HCEC 1CT (cell line): ENCODE measurements around the gene CHN1.

ENCODE experiments used
- DNase-seq: peaks from one replicate; pipeline ENCODE4 v3.0.0-alpha.2; 2017

The CHN1 gene

DNA sequence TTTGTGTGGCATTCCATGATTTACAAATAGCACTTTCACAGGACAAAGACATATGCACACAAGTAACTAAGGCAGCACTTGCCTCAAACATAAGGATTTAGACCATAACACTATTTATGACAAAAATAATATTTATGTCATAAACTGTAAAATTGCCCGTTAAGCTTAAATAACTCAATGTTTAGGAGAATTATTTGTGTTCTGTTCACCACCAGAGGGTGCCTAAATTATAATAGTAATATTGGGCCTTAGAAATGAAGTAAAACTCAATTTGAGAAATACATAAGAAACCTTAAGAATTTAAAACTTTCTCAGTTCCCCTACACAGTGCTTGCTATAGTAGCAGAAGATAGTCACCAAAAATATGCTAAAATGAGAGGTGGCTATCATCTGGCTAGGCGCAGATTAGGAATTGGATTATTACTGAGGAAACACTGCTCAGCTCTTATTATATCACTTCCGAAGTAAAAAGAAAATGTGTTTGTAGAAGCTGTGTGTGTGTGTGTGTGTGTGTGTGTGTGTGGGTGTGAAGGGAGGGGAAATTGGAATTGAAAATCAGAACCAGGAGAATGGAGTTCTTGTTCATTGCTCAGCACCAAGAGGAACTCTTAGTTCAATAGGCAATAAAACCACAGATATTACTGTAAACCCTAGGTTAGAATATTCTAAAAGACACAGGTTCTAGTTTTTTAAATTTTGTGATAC, 4.9 kb upstream of the CHN1 start:
- DNase-seq = no peak

DNA sequence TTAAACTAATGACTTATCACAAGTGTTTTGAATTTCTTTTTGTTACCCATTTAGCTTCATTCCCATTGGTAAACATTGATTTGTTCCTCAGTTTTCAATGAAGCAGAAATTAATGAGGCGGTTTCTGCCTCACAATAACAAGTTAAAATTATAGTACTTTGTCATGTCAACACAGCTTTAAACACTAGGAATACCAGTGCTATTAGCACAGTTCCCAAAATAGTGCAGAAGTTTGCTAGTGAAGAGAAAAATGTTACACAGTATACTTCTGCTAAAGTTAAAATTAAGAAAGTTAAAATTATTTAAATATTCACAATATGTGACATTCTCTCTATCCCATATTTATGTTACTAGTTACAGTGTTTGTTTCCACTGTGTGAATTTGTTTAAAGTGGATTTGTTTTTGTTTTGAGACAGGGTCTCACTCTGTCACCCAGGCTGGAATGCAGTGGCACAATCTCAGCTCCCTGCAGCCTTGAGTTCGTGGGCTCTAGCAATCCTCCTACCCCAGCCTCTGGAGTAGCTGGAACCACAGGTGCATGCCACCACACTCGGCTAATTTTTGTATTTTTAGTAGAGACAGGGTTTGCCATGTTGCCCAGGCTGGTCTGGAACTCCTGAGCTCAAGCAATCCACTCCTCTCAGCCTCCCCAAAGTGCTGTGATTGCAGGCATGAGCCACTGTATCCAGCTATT, 3.8 kb upstream of the CHN1 start:
- DNase-seq = no peak

GRCh38 chr2:175008009-175008408, 2.8 kb upstream of the CHN1 start:
- DNase-seq = no peak

GRCh38 chr2:175007510-175007909, 2.3 kb upstream of the CHN1 start:
- DNase-seq = no peak

- DNase-seq = no peak
Measured at GRCh38 chr2:175006281-175006680, 1.1 kb upstream of the CHN1 start.

- DNase-seq = no peak
Measured at GRCh38 chr2:175005733-175006264, 618 bp upstream of the CHN1 start.

DNA sequence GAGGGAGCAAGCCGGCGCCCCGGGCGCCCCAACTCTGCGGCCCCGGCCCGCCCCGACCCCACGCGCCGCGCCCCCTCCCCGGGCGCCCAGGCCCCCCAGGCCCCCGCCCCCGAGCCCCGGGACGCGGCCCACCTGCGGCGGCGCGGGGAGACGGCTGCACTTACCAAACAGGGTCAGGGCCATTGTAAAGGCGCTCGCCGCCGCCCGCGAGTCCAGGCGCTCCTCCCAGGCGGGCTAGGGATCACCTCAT, 526 bp downstream of the CHN1 start:
- DNase-seq = peak; percentile 23

DNA sequence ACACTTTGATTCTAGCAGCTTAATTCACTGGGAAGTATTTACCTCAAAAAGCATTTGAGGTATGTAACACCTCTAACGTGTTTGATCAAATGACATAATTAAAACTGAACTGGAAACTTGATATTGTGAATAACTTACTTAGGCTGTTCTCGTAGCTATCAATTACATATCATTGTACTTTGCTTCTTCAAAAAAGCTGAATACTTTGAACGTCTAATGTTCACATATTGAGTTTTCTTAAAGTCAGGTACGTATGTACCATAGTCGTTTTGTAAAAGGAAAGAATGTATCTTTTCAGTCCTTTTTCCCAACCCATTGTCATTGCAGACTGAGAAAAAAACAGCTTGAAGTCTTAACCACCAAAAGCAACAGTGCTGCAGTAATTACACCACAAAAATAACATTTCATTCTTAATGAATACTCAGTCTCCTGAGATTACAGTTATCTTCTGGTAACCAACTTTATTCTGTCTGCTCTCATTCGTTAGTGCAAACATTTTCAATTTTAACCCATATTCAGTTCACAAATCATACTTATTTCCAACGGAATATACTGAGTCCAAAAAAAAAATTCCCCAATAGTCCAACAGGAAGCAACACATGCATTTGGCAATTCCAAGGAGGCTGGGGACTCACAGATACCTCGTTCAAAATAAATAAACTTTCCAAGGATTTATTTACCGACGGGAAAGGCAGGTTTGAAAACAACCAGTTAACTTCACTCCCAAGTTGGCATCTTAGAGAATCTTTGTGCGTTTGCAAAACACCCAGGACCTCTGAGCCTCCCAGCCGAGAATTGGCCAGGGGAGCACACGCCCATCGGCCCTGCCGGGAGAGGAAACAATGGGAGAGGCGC, 1.1 kb downstream of the CHN1 start:
- no peak for DNase-seq

DNA sequence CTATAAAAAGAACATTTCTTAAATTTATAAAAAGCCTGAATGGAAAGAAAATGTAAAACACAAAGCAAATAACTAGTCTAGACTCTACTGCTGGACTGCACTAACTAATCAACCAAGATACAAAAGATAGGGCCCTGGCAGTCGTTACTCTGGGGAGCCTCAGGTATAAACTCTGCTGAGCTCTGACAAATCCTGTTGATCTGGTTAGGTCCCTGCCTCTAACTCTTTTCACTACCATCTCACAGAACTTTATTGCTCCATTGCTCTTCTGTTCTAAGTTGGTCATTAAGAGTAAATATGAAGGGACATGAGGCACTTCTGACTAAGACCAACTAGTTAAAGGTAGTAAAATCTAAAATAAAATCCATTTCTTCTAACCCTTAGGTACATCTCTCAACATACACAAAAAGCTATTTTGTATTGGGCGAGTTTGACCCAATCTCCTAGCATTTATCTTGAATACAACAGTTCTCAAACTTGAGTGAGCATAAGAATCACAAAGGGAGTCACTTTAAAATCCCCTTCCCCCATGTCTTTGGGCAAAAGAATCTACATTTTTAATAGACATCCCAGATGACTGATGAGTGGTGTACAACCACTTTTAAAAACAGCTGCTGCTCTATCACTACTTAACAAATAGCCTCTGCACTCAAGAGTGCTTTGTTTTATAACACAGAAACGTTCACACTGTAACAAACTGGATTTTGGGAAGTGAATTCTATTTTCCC, 2.5 kb downstream of the CHN1 start:
- no peak for DNase-seq

DNA sequence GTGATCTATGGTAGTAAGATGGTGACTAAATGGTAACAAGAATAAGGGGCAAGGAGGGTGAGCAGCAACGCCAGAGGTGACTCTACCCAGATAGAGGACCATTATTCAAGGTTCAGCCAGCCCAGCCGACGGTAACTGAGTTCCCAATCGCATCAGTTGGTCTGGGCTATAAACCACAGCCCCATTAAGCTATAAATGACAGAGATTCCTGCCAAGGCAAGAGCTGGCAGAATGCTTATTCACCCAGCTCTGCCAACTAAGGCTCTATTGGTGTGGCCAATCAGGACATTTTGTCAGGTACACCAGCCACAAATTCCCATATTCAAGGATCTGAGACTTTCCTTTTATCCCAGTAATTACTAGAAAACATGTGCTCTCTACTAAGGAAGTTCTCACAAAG, 3.6 kb downstream of the CHN1 start:
- no peak for DNase-seq

DNA sequence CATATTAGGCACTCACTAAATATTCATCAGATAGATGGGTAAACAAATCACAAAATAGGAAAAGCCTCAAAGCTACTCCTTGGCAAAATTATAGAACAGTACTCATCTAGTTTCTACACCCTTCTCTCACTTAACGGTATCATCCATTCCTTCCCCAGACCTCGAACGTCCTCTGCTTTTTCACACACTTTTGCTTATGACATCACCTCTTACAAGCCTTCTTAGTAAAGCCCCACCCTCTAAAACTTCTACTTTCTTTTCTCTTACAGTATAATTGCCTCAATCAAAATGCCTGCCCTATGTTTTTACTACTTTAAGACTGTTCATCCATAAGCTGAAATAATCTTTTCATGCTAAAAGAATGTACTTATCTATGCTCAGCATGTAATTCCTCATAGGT, 8.1 kb downstream of the CHN1 start:
- DNase-seq = no peak

GRCh38 chr2:174996622-174997021, 8.6 kb downstream of the CHN1 start:
- DNase-seq = no peak

DNA sequence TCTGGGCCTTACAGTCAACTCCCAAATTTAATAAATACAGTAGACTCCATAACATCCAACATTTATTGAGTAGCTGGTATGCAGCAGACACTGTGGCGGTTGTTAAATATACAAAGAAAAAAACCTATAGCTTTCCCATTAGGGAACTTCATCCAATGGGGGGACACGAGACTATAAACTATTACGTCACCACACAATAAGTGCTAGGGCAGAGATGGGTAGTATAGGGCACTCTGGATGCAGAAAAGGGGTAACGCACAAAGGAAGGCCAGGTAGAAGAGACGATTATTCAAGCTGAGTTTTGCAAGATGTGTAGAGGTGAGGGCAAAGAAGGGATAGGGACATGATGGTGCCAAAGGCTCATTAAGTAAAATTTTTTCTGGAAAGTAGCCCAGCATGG, 10.8 kb downstream of the CHN1 start:
- DNase-seq = no peak

DNA sequence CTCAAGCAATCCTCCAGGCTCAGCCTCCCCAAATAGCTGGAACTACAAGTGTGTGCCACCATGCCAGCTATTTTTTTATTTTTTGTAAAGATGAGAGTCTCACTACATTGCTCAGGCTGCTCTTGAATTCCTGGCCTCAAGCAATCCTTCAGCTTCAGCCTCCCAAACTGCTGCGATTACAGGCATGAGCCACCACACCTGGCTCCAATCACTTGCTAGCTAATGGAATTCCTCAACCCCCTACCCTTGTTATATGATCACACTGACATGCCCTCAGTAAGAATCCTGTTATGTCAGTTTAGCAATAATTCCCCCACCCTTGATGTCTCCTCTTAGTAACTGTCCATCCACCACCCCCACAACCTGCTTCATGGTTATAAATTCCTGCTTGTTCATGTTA, 12.3 kb downstream of the CHN1 start:
- no peak for DNase-seq

- peak; percentile 38 for DNase-seq
Measured at GRCh38 chr2:174985614-174986013, 19.6 kb downstream of the CHN1 start.

- no peak for DNase-seq
Measured at GRCh38 chr2:174984561-174984960, 20.6 kb downstream of the CHN1 start.

DNA sequence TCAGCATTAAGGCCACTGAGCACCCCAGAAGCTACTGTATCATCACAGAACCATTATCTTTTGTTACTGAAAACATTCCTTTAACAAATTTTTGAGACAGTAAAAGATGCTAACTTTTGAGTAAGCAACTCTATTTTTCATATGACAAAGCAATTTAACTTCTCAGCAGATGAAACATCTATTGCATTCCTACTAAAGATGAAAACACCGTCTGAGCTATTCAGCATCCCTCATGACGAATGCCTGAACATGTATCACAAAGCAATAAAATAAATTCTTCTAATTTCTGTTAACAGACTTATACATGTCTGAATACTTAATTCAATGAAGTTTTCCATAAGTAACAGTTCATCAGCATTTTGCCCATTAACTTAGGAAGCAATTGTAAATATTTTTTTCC, 23.9 kb downstream of the CHN1 start:
- no peak for DNase-seq

GRCh38 chr2:174979996-174980395, 25.2 kb downstream of the CHN1 start:
- no peak for DNase-seq

GRCh38 chr2:174977364-174977763, 27.8 kb downstream of the CHN1 start:
- no peak for DNase-seq

DNA sequence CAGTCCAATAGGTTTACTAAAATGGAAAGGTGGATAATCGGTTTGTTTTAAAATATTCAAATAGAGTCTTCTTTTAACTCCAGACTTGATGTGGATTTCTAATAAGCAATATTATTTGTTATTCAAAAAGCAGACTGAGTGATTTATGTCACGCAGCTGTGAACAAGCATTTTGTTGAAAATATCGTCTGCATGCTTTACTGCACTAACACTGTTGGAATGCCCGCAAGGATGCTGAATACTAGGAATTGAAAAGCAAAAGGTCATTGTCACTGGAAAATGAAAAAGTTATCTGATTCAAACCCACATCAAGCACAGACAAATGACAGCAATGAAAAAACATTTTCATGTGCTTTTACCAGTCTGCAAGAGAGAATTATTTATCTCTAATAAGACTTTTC, 31.1 kb downstream of the CHN1 start:
- DNase-seq = no peak

GRCh38 chr2:174972924-174973323, 32.3 kb downstream of the CHN1 start:
- peak; percentile 76 for DNase-seq

DNA sequence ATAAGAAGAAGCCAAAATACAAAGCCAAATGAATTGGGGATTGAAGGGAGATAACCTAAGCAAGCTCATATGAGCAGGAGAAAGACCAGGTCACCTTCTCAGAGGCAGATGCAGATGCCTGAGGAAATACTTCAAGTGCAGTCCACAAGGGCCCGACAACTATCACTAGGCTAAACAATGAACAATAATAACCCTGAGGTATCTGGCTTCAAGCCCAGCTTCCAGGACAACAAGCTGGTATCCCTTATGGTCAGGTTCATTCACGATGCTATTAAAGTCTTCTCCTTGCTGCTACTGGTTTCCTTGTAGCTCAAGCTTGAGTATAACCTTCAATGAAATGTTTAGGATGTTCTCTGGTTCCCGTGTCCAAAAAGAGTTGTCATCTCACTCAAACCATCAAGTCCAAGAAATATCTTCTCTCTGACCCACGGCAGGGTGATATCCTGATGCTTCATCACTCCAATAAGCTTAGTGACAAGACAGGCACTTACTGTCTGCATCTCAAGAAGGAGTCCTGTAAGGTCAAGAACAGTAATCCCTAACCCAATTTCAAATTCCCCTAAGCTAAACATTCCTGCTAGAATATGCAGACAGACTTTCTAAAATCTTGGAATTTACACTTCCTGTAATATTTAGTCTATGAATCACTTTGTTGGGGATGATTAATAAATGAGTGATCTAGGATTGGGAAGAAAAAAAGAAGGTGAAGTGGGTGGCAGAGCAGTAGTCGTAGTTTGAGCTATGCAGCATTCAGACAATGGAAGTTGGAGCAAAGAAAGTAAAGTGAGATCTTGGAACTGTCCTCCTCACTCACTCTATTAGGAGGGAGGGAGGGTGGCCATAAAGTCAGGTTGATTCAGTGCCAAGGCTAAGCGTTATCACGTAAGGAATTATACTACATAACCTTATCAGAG, 33.1 kb downstream of the CHN1 start:
- peak; percentile 93 for DNase-seq
